Measurements from ENCODE around the gene LRP1B. TPM values are rescaled to one million over a fixed set of nuclear protein-coding genes. Genes with fewer than 3 reads are reported as not detected.

Gene LRP1B
- total and polyA plus RNA-seq, 4 donors: 0.01 to 0.84 (median 0.17) TPM

GRCh38 chr2:140422759-140423158 lies 1708.1 kb downstream of the LRP1B start (continued):
- TF ChIP-seq REST (IDR thresholded peaks at IDR 0.05): no peak

- WGBS: 92% methylated on average over 3 of the region's 3 CpGs
- no peaks in the 10 kb centered on the region for H3K27me3 ChIP-seq (ENCODE audit: control insufficient read depth in 4 of 4, insufficient read depth in 4 of 4, low read length in 3 of 4)
- H3K9ac ChIP-seq (ENCODE audit: low read depth in 1 of 2, low read length in 2 of 2): no peak overlapping the region
- no peaks in the 10 kb centered on the region for H3K9me3 ChIP-seq (ENCODE audit: control insufficient read depth in 4 of 4, low read length in 3 of 4)
- H3K4me1 ChIP-seq (ENCODE audit: control insufficient read depth in 4 of 4, insufficient read depth in 4 of 4, low read length in 3 of 4): no peaks in the 10 kb centered on the region
- no peak for TF ChIP-seq CTCF (IDR thresholded peaks at IDR 0.05; ENCODE audit: low read depth, low read length, missing input control)
- TF ChIP-seq TAF1 (conservative IDR thresholded peaks at IDR 0.05): no peak
- TF ChIP-seq MAX (IDR thresholded peaks at IDR 0.05): no peak
- TF ChIP-seq FOXA2 (IDR thresholded peaks at IDR 0.05): no peak
- TF ChIP-seq ZBTB33 (IDR thresholded peaks at IDR 0.05): no peak
- no peak for TF ChIP-seq HNF4A (conservative IDR thresholded peaks at IDR 0.05)
- no peak for TF ChIP-seq GABPA (IDR thresholded peaks at IDR 0.05 in 1 of 2, conservative IDR thresholded peaks at IDR 0.05 in 1 of 2)
- no peak for TF ChIP-seq RXRA (IDR thresholded peaks at IDR 0.05)
- no peak for TF ChIP-seq FOXA1 (IDR thresholded peaks at IDR 0.05)
- TF ChIP-seq ATF3 (IDR thresholded peaks at IDR 0.05): no peak
- TF ChIP-seq NR2F2 (IDR thresholded peaks at IDR 0.05): no peak
- TF ChIP-seq REST (IDR thresholded peaks at IDR 0.05): no peak
- no peak for TF ChIP-seq HNF4G (IDR thresholded peaks at IDR 0.05)
- TF ChIP-seq SP1 (IDR thresholded peaks at IDR 0.05): no peak
- TF ChIP-seq RAD21 (IDR thresholded peaks at IDR 0.05): no peak
- no peak for TF ChIP-seq JUND (IDR thresholded peaks at IDR 0.05)
- no peak for TF ChIP-seq YY1 (IDR thresholded peaks at IDR 0.05)
- no peak for TF ChIP-seq EGR1 (IDR thresholded peaks at IDR 0.05; ENCODE audit: low read depth in 2 of 2)
- DNase-seq (ENCODE audit: low spot score): no peak
- H3K27ac ChIP-seq (ENCODE audit: low read depth in 1 of 2, low read length in 2 of 2): no peak overlapping the region
- no peaks in the 10 kb centered on the region for H3K36me3 ChIP-seq (ENCODE audit: control insufficient read depth in 4 of 4, insufficient read depth in 3 of 4, low read depth in 1 of 4, low read length in 3 of 4)
- H3K4me3 ChIP-seq (ENCODE audit: low read depth in 1 of 3, low read length in 3 of 3): no peak overlapping the region
These were observed 1713.3 kb downstream of the LRP1B start for GRCh38 chr2:140417504-140417903.
